ENCODE data around the gene GK.

DNA sequence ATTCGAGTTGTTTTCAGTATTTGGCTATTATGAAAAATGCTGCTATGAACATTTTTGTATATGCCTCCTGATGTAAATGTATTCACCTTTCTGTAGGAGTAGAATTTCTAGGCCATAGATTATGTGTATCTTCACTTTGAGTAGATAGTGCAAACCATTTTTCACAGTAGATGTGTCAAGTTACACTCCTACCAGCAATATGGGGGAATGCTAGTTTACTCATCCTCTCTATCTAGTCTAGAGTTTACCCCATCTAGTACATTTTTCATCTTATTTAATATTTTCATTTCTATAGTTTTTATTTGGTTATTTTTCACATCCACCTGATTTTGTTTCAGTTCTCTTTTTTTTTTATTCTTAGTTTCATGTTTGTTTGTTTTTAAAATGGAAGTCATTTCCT is 59.0 kb downstream of the GK start:
- TF ChIP-seq, protein P1, sequence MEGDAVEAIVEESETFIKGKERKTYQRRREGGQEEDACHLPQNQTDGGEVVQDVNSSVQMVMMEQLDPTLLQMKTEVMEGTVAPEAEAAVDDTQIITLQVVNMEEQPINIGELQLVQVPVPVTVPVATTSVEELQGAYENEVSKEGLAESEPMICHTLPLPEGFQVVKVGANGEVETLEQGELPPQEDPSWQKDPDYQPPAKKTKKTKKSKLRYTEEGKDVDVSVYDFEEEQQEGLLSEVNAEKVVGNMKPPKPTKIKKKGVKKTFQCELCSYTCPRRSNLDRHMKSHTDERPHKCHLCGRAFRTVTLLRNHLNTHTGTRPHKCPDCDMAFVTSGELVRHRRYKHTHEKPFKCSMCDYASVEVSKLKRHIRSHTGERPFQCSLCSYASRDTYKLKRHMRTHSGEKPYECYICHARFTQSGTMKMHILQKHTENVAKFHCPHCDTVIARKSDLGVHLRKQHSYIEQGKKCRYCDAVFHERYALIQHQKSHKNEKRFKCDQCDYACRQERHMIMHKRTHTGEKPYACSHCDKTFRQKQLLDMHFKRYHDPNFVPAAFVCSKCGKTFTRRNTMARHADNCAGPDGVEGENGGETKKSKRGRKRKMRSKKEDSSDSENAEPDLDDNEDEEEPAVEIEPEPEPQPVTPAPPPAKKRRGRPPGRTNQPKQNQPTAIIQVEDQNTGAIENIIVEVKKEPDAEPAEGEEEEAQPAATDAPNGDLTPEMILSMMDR (conservative IDR thresholded peaks at IDR 0.05; ENCODE audit: low read depth, low read length) = no peak
- TF ChIP-seq EZH2 (IDR thresholded peaks at IDR 0.05; ENCODE audit: borderline replicate concordance, low read depth, low read length, poor library complexity, severe bottlenecking) = no peak

All from A673 (cell line).